Lung (tissue), 12 donors: Measurements from ENCODE around the gene ATPAF1. TPM values are rescaled to one million over a fixed set of nuclear protein-coding genes. Genes with fewer than 3 reads are reported as not detected.
"Not testable (repeated sequence)": the region's sequence is repeated elsewhere in the genome, so short reads cannot be mapped to it uniquely, and the experiment has no call there.

Experiments
- ATAC-seq: fragments of 200-7000 bp; cut with Tn5 transposase; one replicate; pipeline ENCODE4 v1.9.1; 2020; ENCODE audit warnings: moderate number of reproducible peaks; ENCODE audit not compliant: insufficient read depth, low FRiP score
- DNase-seq, 3 donors: peaks; one replicate each; pipeline ENCODE4 v3.0.0-alpha.2; 2013 to 2017
- H3K27ac ChIP-seq, 2 donors: one replicate each; pipeline ENCODE4 v1.5.1; 2013; ENCODE audit warnings: mild to moderate bottlenecking in 2 of 2, moderate library complexity in 2 of 2, control low read depth in 1 of 2, inconsistent platforms in 1 of 2, low read depth in 1 of 2, low read length in 1 of 2
- H3K27me3 ChIP-seq, 3 donors: one replicate each; pipeline ENCODE4 v1.5.1; 2013; ENCODE audit warnings: low read length in 2 of 3; ENCODE audit not compliant: control insufficient read depth in 3 of 3, insufficient read depth in 3 of 3
- H3K36me3 ChIP-seq, 4 donors: one replicate each; pipeline ENCODE4 v1.5.1; 2013; ENCODE audit warnings: low read length in 4 of 4, mild to moderate bottlenecking in 1 of 4, moderate library complexity in 1 of 4; ENCODE audit not compliant: control insufficient read depth in 4 of 4, insufficient read depth in 4 of 4
- H3K4me1 ChIP-seq, 5 donors: one replicate each; pipeline ENCODE4 v1.5.1; 2013; ENCODE audit warnings: low read length in 5 of 5, mild to moderate bottlenecking in 2 of 5, moderate library complexity in 1 of 5; ENCODE audit not compliant: control insufficient read depth in 5 of 5, insufficient read depth in 5 of 5
- H3K4me3 ChIP-seq: one replicate; pipeline ENCODE4 v1.5.1; 2013; ENCODE audit warnings: mild to moderate bottlenecking, control low read depth, moderate library complexity
- H3K9ac ChIP-seq, 2 donors: one replicate each; pipeline ENCODE4 v1.5.1; 2013; ENCODE audit warnings: low read length in 2 of 2, control low read depth in 1 of 2; ENCODE audit not compliant: insufficient read depth in 1 of 2
- H3K9me3 ChIP-seq, 4 donors: one replicate each; pipeline ENCODE4 v1.5.1; 2013; ENCODE audit warnings: low read length in 3 of 4, mild to moderate bottlenecking in 1 of 4, moderate library complexity in 1 of 4; ENCODE audit not compliant: control insufficient read depth in 4 of 4, insufficient read depth in 3 of 4
- CTCF ChIP-seq: IDR thresholded peaks from 2 replicates; pipeline ENCODE4 v1.5.1; 2012; ENCODE audit warnings: mild to moderate bottlenecking; ENCODE audit errors: control extremely low read depth, extremely low read depth
- WGBS, 2 donors: extraction: QIAGEN DNeasy Blood & Tissue Kit; methylation state at CpG; one replicate each; pipeline ENCODE4 v1.1.7; 2013; 5-methylcytosine and 5-hydroxymethylcytosine counted together
- polyA plus RNA-seq, 2 donors: library from polyadenylated mRNA; stranded (reverse); fragments of 200-250 nt; gene quantifications; one replicate each; pipeline ENCODE4 v1.2.1, GENCODE V29; 2013
- total RNA-seq, 2 donors: library from RNA; depleted of rRNA in 1 of 2; stranded (reverse); fragments of >200 nt in 1 of 2; gene quantifications; one replicate each; pipeline ENCODE4 v1.2.1, GENCODE V29; 2014 to 2021
- donor health status: control.
- donor health status: control.
- donor health status: Bipolar disorder and iron deficiency.
- donor health status: healthy.
- donor health status: DM: yes; HTN: yes; CAD: no.

The ATPAF1 gene
- total and polyA plus RNA-seq, 4 donors: 23.1 to 42.3 (median 36.6) TPM

DNA sequence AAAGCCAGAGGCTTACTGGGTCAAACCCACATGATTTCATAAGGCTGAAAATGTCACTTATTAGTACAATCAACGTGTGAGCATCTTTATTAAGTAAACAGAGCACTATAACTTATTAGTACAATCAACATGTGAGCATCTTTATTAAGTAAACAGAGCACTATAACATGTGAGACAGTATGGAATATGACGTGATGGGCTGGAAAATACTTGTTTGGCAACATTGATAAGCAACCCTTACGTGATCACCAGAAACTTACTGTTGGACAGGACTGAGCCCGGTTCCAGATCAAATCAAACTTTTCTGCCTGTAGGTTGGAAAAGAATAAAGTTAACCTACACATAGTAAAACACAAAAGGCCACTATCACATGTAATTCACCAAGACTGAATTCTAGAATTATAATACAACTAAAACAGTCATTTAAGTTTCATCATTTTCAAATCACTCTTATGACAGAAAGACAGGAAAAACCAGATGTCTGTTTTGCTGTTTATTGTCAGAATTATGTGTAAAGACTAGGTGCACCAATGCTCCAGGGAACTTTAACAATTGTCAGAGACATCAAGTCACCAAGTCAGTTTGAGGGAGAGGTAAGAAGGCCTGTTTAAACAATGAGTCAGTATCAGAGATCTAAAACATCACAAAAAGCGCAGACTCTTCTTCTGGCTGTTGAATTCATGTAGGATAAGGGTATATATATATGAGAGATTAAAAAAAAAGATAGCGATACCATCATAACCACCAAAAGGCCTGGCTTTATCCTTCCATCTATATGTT, 15.7 kb downstream of the ATPAF1 start:
- peaks cover 9 to 45% (median 29%) of the 10 kb centered on the region in 4 donors for H3K36me3 ChIP-seq

GRCh38 chr1:46651152-46651551, 17.0 kb downstream of the ATPAF1 start:
- not testable (repeated sequence) for H3K9ac ChIP-seq, DNase-seq, H3K27ac ChIP-seq, H3K4me3 ChIP-seq, H3K27me3 ChIP-seq, ATAC-seq
- WGBS, 2 donors: 95% methylated on average over 2 to 3 of the region's 3 CpGs
- Histone ChIP-seq H3K36me3 (peaks cover 11 to 48% (median 33%) of the 10 kb centered on the region in 4 donors), H3K4me1 (peaks cover 0 to 13% (median 0%) of the 10 kb centered on the region in 5 donors), H3K9me3 (peaks cover 0 to 10% (median 4%) of the 10 kb centered on the region in 4 donors)

More for the DNA sequence above, 15.7 kb downstream of the ATPAF1 start:
- Histone ChIP-seq H3K27me3 (no peaks in the 10 kb centered on the region), H3K4me1 (peaks cover 0 to 13% (median 0%) of the 10 kb centered on the region in 5 donors), H3K27ac (no peak overlapping the region), H3K9ac (no peak overlapping the region), H3K4me3 (no peak overlapping the region), H3K9me3 (peaks cover 0 to 10% (median 4%) of the 10 kb centered on the region in 4 donors)
- TF ChIP-seq CTCF: no peak
- 69 to 75% methylated on average over 6 of the region's 6 CpGs for WGBS, 2 donors
- DNase-seq (no peak), ATAC-seq (no peak)

DNA sequence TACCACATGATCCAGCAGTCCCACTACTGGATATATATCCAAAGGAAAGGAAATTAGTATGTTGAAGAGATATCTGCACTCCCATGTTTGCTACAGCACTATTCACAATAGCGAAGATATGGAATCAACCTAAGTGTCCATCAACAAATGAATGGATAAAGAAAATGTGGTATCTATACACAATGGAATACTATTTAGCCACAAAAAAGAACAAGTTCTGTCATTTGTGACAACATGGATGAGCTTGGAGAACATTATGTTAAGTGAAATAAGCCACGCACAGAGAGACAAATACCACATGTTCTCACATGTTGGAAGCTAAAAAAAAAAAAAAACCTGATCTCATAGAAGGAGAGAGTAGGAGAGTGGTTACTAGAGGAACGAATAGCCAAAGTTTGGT, 17.7 kb downstream of the ATPAF1 start:
- DNase-seq: no peak
- Histone ChIP-seq H3K9me3 (peaks cover 0 to 10% (median 4%) of the 10 kb centered on the region in 4 donors), H3K36me3 (peaks cover 8 to 42% (median 28%) of the 10 kb centered on the region in 4 donors), H3K9ac (no peak overlapping the region), H3K4me3 (no peak overlapping the region), H3K4me1 (peaks cover 0 to 13% (median 0%) of the 10 kb centered on the region in 5 donors), H3K27ac (no peak overlapping the region), H3K27me3 (no peaks in the 10 kb centered on the region)
- 68 to 99% methylated on average over 3 of the region's 3 CpGs for WGBS, 2 donors
- no peak for ATAC-seq
- TF ChIP-seq CTCF: no peak

DNA sequence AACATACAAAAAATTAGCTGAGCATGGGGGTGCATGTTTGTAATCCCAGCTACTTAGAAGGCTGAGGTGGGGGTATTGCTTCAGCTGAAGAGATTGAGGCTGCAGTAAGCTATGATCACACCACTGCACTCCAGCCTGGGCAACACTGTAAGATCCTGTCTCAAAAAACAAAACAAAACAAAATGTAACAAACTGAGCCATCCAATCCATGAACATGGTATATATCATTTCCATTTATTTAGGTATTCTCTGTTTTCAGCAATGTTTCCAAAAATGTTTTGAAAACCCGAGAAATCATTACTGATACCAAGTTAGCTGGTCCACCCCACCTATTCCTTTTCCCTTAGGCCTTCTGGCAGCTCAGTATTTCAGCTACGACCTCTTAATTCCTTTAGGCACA, 18.4 kb downstream of the ATPAF1 start:
- Histone ChIP-seq H3K27me3 (no peaks in the 10 kb centered on the region), H3K4me1 (peaks cover 0 to 13% (median 0%) of the 10 kb centered on the region in 5 donors), H3K9ac (no peak overlapping the region), H3K4me3 (no peak overlapping the region), H3K9me3 (peaks cover 0 to 10% (median 4%) of the 10 kb centered on the region in 4 donors), H3K36me3 (peaks cover 9 to 36% (median 26%) of the 10 kb centered on the region in 4 donors), H3K27ac (no peak overlapping the region)
- ATAC-seq (no peak), DNase-seq (no peak)
- WGBS, 2 donors: 95 to 100% methylated on average over 2 of the region's 2 CpGs
- no peak for TF ChIP-seq CTCF
